GM12878 (cell line): ENCODE data around the gene C1GALT1C1L. TPM values are rescaled to one million over a fixed set of nuclear protein-coding genes. Genes with fewer than 3 reads are reported as not detected.

Experiments used
- ATAC-seq: fragments of 200-7000 bp; cut with Tn5 transposase; 3 replicates; pipeline ENCODE4 v1.9.1; 2020; ENCODE audit warnings: mild to moderate bottlenecking, moderate library complexity
- BruUV-seq: library from RNA; stranded (reverse); fragments of 400-500 nt; replicated peaks from 2 replicates; lab custom pipeline; 2021; lab: Mats Ljungman, UMichigan
- CTCF ChIA-PET: fragments of 300-600 bp; sonication (Branson Sonifier 250); formaldehyde crosslinking; extraction: SDS; loops from one replicate; lab custom pipeline; 2021; ENCODE audit warnings: inconsistent platforms; lab: Yijun Ruan, JAX
- POLR2A ChIA-PET: fragments of 350-600 bp; formaldehyde crosslinking; extraction: SDS; loops from one replicate; lab custom pipeline; 2021; ENCODE audit warnings: inconsistent platforms; lab: Charles Lee
- RAD21 ChIA-PET: fragments of 300-600 bp; sonication (Branson Sonifier 250); formaldehyde crosslinking; loops from one replicate; lab custom pipeline; 2023; ENCODE audit warnings: antibody characterized with exemption; ENCODE audit not compliant: unreplicated experiment; lab: Charles Lee
- SMC1A ChIA-PET: fragments of 300-600 bp; sonication (Branson Sonifier 250); formaldehyde crosslinking; loops from one replicate; lab custom pipeline; 2023; ENCODE audit not compliant: unreplicated experiment, uncharacterized antibody; lab: Charles Lee
- DNase-seq: peaks from one replicate; pipeline ENCODE4 v3.0.0-alpha.2; 2011; ENCODE audit warnings: low read depth, low spot score
- FAIRE-seq: peaks from 3 replicates; lab custom pipeline; 2011; peaks lifted over from hg19 to GRCh38; lab: Jason Lieb, UNC
- H2AFZ ChIP-seq: 2 replicates; pipeline ENCODE4 v1.6.0; 2011; ENCODE audit warnings: low read depth, low read length, control low read depth; ENCODE audit not compliant: control insufficient read depth
- H3K27ac ChIP-seq: 2 replicates; pipeline ENCODE4 v1.5.1; 2011; ENCODE audit warnings: control low read depth; ENCODE audit not compliant: control insufficient read depth, insufficient read depth
- H3K27me3 ChIP-seq, 2 experiments: replicated peaks in 1 of 2; 2 replicates each; pipeline versions ENCODE4 v1.6.0 to v1.6.1; 2011; ENCODE audit warnings: low read length in 1 of 2; ENCODE audit not compliant: control insufficient read depth in 2 of 2, insufficient read depth in 2 of 2
- H3K36me3 ChIP-seq, 2 experiments: 2 replicates each; pipeline ENCODE4 v1.5.1; 2011; ENCODE audit warnings: low read length in 1 of 2; ENCODE audit not compliant: control insufficient read depth in 2 of 2, insufficient read depth in 2 of 2
- H3K4me1 ChIP-seq: 2 replicates; pipeline ENCODE4 v1.6.1; 2011; ENCODE audit warnings: mild to moderate bottlenecking, low read length, moderate library complexity, mixed read lengths; ENCODE audit not compliant: control insufficient read depth, insufficient read depth
- H3K4me2 ChIP-seq: 2 replicates; pipeline ENCODE4 v1.6.0; 2011; ENCODE audit warnings: control low read depth; ENCODE audit not compliant: control insufficient read depth, insufficient read depth
- H3K4me3 ChIP-seq: fragments of 200-600 bp; sonication (generic); 2 replicates; pipeline ENCODE4 v1.5.1; 2016
- H3K79me2 ChIP-seq: 2 replicates; pipeline ENCODE4 v1.6.0; 2011; ENCODE audit warnings: low read length; ENCODE audit not compliant: control insufficient read depth, insufficient read depth
- H3K9ac ChIP-seq: 2 replicates; pipeline ENCODE4 v1.8.0; 2011; ENCODE audit warnings: low read length, control low read depth, mixed read lengths; ENCODE audit not compliant: control insufficient read depth, insufficient read depth
- H3K9me3 ChIP-seq: replicated peaks from 3 replicates; pipeline ENCODE4 v1.5.1; 2011; ENCODE audit warnings: mild to moderate bottlenecking, low read length; ENCODE audit not compliant: control insufficient read depth, insufficient read depth
- H4K20me1 ChIP-seq: 2 replicates; pipeline ENCODE4 v1.6.0; 2011; ENCODE audit not compliant: control insufficient read depth, insufficient read depth
- FOXK2 ChIP-seq: fragments of 450-650 bp; IDR thresholded peaks from 2 replicates; pipeline ENCODE4 v1.6.1; 2017; ENCODE audit warnings: mild to moderate bottlenecking, moderate library complexity
- IRF4 ChIP-seq: IDR thresholded peaks from 2 replicates; pipeline ENCODE4 v1.6.1; 2011; ENCODE audit warnings: low read depth, low read length
- MYC ChIP-seq: IDR thresholded peaks from 2 replicates; pipeline ENCODE4 v1.6.1; 2011; ENCODE audit warnings: mild to moderate bottlenecking, low read length, moderate library complexity, inconsistent platforms; ENCODE audit not compliant: insufficient read depth, insufficient replicate concordance, insufficient read length, severe bottlenecking
- PAX8 ChIP-seq: fragments of 450-650 bp; IDR thresholded peaks from 2 replicates; pipeline ENCODE4 v1.6.1; 2017; ENCODE audit warnings: mild to moderate bottlenecking, moderate library complexity
- PKNOX1 ChIP-seq: fragments of 450-650 bp; IDR thresholded peaks from 2 replicates; pipeline ENCODE4 v1.6.1; 2016; ENCODE audit warnings: mild to moderate bottlenecking
- PRDM15 ChIP-seq: fragments of 450-650 bp; formaldehyde crosslinking; IDR thresholded peaks from 2 replicates; pipeline ENCODE4 v1.4.0; 2020; ENCODE audit warnings: mild to moderate bottlenecking, moderate library complexity
- RBBP5 ChIP-seq: fragments of 200-600 bp; sonication (generic); conservative IDR thresholded peaks from 2 replicates; pipeline ENCODE4 v1.6.1; 2016
- SMAD5 ChIP-seq: IDR thresholded peaks from 2 replicates; pipeline ENCODE4 v1.6.1; 2016; ENCODE audit warnings: antibody characterized with exemption, low read depth
- SUPT20H ChIP-seq: IDR thresholded peaks from 2 replicates; pipeline ENCODE4 v1.6.1; 2011; ENCODE audit warnings: low read depth, mild to moderate bottlenecking, low read length, moderate library complexity, borderline replicate concordance; ENCODE audit not compliant: control insufficient read depth
- ZZZ3 ChIP-seq: IDR thresholded peaks from 2 replicates; pipeline ENCODE4 v1.6.1; 2011; ENCODE audit warnings: low read depth; ENCODE audit not compliant: control insufficient read depth, insufficient read length
- WGBS: methylation state at CpG from one replicate; pipeline ENCODE4 v1.1.6; 2016; ENCODE audit warnings: low lambda C conversion rate; ENCODE audit not compliant: insufficient replicate concordance, insufficient coverage; ENCODE audit errors: missing lambda C conversion rate; 5-methylcytosine and 5-hydroxymethylcytosine counted together
- in situ Hi-C: fragments of 300-500 bp; cut with MboI; formaldehyde crosslinking; loops from 9 replicates; pipeline ENCODE4 v1.14.3; 2018; ENCODE audit warnings: mixed read lengths
- intact Hi-C: fragments of 100-400 bp; cut with micrococcal nuclease; formaldehyde crosslinking; loops from one replicate; pipeline ENCODE4 v1.14.2; 2022; ENCODE audit not compliant: unreplicated experiment
- polyA plus RNA-seq, 11 experiments: library from polyadenylated mRNA; depleted of rRNA in 4 of 11; unstranded in 6 of 11; stranded (reverse) in 5 of 11; fragments of >200 nt; fragmentation: Nextera tagmentation in 4 of 11; fragmentation: Illumina TruSeq in 1 of 11; extraction: Ambion mirVana in 4 of 11; extraction: Trizol in 1 of 11; gene quantifications; 1 replicate in 1 of 11; 2 replicates in 10 of 11; pipeline versions ENCODE4 v1.2.1 to v1.2.3, GENCODE V29; 2011 to 2016; ENCODE audit warnings: inconsistent platforms in 2 of 11, missing spikeins in 2 of 11, low read depth in 1 of 11
- total RNA-seq, 4 experiments: library from RNA; depleted of rRNA in 3 of 4; stranded (reverse); fragments of >200 nt in 3 of 4; fragmentation: Illumina TruSeq in 1 of 4; extraction: Trizol in 1 of 4; gene quantifications; 2 replicates each; pipeline versions ENCODE4 v1.2.1 to v1.2.3, GENCODE V29; 2013 to 2021
- TF ChIP-seq, protein P1 (sequence below): fragments of 150-350 bp; IDR thresholded peaks from 2 replicates; pipeline ENCODE4 v1.6.1; 2016; ENCODE audit warnings: low read depth, low read length

Gene C1GALT1C1L
- total and polyA plus RNA-seq, 10 of the 15 experiments (the other 5 are each of a cell fraction or from before 2014, with no cell fraction given): not detected

DNA sequence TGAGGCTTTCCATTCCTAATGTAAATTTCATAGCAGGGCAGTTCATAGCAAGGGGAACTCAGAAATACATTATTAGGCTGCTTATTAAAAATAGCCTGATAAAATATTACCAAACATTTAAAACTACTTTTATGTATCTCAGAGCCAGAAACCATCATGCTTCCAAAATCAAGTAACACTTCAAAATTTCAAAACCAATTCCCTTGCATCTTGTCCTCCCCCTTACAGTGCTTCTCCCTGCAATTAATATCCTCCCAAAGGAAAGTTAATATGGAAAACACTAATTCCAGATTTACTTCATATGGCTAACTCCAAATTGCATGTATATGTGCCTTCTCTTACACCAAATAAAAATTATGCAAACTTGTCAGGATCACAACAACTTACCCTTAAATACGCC is 32.5 kb downstream of the C1GALT1C1L start:
- RAD21 ChIA-PET: no interaction called here
- Histone ChIP-seq H2AFZ (no peak overlapping the region), H3K4me2 (no peak overlapping the region), H3K27ac (no peak overlapping the region)
- no peak for DNase-seq
- ATAC-seq: no peak
- SMC1A ChIA-PET: no interaction called here
- TF ChIP-seq SMAD5: no peak
- TF ChIP-seq, protein P1, sequence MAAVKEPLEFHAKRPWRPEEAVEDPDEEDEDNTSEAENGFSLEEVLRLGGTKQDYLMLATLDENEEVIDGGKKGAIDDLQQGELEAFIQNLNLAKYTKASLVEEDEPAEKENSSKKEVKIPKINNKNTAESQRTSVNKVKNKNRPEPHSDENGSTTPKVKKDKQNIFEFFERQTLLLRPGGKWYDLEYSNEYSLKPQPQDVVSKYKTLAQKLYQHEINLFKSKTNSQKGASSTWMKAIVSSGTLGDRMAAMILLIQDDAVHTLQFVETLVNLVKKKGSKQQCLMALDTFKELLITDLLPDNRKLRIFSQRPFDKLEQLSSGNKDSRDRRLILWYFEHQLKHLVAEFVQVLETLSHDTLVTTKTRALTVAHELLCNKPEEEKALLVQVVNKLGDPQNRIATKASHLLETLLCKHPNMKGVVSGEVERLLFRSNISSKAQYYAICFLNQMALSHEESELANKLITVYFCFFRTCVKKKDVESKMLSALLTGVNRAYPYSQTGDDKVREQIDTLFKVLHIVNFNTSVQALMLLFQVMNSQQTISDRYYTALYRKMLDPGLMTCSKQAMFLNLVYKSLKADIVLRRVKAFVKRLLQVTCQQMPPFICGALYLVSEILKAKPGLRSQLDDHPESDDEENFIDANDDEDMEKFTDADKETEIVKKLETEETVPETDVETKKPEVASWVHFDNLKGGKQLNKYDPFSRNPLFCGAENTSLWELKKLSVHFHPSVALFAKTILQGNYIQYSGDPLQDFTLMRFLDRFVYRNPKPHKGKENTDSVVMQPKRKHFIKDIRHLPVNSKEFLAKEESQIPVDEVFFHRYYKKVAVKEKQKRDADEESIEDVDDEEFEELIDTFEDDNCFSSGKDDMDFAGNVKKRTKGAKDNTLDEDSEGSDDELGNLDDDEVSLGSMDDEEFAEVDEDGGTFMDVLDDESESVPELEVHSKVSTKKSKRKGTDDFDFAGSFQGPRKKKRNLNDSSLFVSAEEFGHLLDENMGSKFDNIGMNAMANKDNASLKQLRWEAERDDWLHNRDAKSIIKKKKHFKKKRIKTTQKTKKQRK: no peak
- TF ChIP-seq SUPT20H: no peak
- TF ChIP-seq MYC: no peak
- no peak for TF ChIP-seq PRDM15
- no peak for TF ChIP-seq PAX8
- no peak for TF ChIP-seq ZZZ3
- no peak for TF ChIP-seq FOXK2
- TF ChIP-seq IRF4: no peak
- no peak for TF ChIP-seq RBBP5
- TF ChIP-seq PKNOX1: no peak
- TF ChIP-seq, all 136 proteins: peak for 0
- Histone ChIP-seq H3K36me3 (no peaks in the 10 kb centered on the region), H3K4me1 (no peaks in the 10 kb centered on the region), H4K20me1 (no peaks in the 10 kb centered on the region), H3K4me3 (no peak overlapping the region), H3K27me3 (no peaks in the 10 kb centered on the region; a peak in 1 of 4 replicates), H3K79me2 (no peaks in the 10 kb centered on the region), H3K9ac (no peak overlapping the region), H3K9me3 (no peaks in the 10 kb centered on the region; the same call in 1 of the 3 replicates)
- ChIA-PET CTCF (no interaction called here), POLR2A (no interaction called here)
- BruUV-seq: no TSS peak
- intact Hi-C loops: no loop called here
- in situ Hi-C loops: no loop called here
- WGBS: 50% methylated on average over 1 of the region's 1 CpG
- no peak for FAIRE-seq
